Astrocyte of the hippocampus (primary cell): ENCODE results near the gene UBXN7.
"Not testable (repeated sequence)": the region's sequence is repeated elsewhere in the genome, so short reads cannot be mapped to it uniquely, and the experiment has no call there.

ENCODE experiments used
- DNase-seq: peaks from one replicate; pipeline ENCODE4 v3.0.0; 2011; ENCODE audit warnings: low read depth, low spot score

Gene UBXN7

GRCh38 chr3:196419386-196419785 lies 12.8 kb downstream of the UBXN7 start:
- no peak for DNase-seq

GRCh38 chr3:196418601-196419000 lies 13.6 kb downstream of the UBXN7 start:
- DNase-seq, result no peak

- peak; percentile 33 for DNase-seq
Measured at GRCh38 chr3:196414469-196414868, 17.8 kb downstream of the UBXN7 start.

- DNase-seq, result no peak
Measured at GRCh38 chr3:196412704-196413103, 19.5 kb downstream of the UBXN7 start.

GRCh38 chr3:196409409-196409808 lies 22.8 kb downstream of the UBXN7 start:
- no peak for DNase-seq

GRCh38 chr3:196408565-196409300 lies 23.5 kb downstream of the UBXN7 start:
- no peak for DNase-seq

GRCh38 chr3:196406811-196407470 lies 25.3 kb downstream of the UBXN7 start:
- peak; percentile 89 for DNase-seq

GRCh38 chr3:196400331-196400730 lies 31.9 kb downstream of the UBXN7 start:
- DNase-seq, result no peak

- peak; percentile 62 for DNase-seq
Measured at GRCh38 chr3:196399485-196399945, 32.7 kb downstream of the UBXN7 start.

- no peak for DNase-seq
Measured at GRCh38 chr3:196398782-196399181, 33.4 kb downstream of the UBXN7 start.

GRCh38 chr3:196397941-196398340 lies 34.3 kb downstream of the UBXN7 start:
- DNase-seq, result no peak

- no peak for DNase-seq
Measured at GRCh38 chr3:196390116-196390515, 42.1 kb downstream of the UBXN7 start.

- DNase-seq, result peak; percentile 19
Measured at GRCh38 chr3:196388956-196389355, 43.3 kb downstream of the UBXN7 start.

GRCh38 chr3:196387941-196388340 lies 44.3 kb downstream of the UBXN7 start:
- DNase-seq, result not testable (repeated sequence)

GRCh38 chr3:196386797-196387196 lies 45.4 kb downstream of the UBXN7 start:
- DNase-seq, result not testable (repeated sequence)

- not testable (repeated sequence) for DNase-seq
Measured at GRCh38 chr3:196386034-196386433, 46.2 kb downstream of the UBXN7 start.

GRCh38 chr3:196385446-196385845 lies 46.8 kb downstream of the UBXN7 start:
- DNase-seq, result not testable (repeated sequence)

- DNase-seq, result no peak
Measured at GRCh38 chr3:196378146-196378841, 53.9 kb downstream of the UBXN7 start.

GRCh38 chr3:196377321-196377720 lies 54.9 kb downstream of the UBXN7 start:
- no peak for DNase-seq

GRCh38 chr3:196365736-196366135 lies 66.5 kb downstream of the UBXN7 start:
- DNase-seq, result no peak

GRCh38 chr3:196360586-196360985 lies 71.6 kb downstream of the UBXN7 start:
- no peak for DNase-seq

- not testable (repeated sequence) for DNase-seq
Measured at GRCh38 chr3:196358540-196358939, 73.7 kb downstream of the UBXN7 start.
